ENCODE results near the gene FHIP1A. TPM values are rescaled to one million over a fixed set of nuclear protein-coding genes. Genes with fewer than 3 reads are reported as not detected.

The FHIP1A gene
- total RNA-seq, 3 donors from 2014 or later: 0.32 to 50.2 (median 22.3) TPM

DNA sequence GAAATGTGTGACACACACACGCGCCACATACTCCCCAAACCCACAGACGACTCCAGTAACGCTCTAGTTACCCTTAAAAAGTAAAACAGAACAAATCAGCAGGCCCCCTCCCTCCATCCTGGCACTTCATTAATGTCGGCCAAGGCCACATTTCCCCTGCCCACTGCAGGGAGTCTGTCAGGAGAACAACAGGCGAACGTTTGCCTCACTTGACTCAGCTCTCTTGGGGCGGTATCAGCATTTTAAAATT is 671 bp upstream of the FHIP1A start:
- Histone ChIP-seq H3K9me3 (no peaks in the 10 kb centered on the region), H3K36me3 (no peaks in the 10 kb centered on the region), H3K4me3 (peak overlapping the region; percentile 53 to 67 (median 64)), H3K4me1 (peaks cover 0 to 10% of the 10 kb centered on the region in 2 donors), H3K27ac (peak overlapping the region; percentile 93 to 96), H3K27me3 (no peaks in the 10 kb centered on the region)
- no peak for DNase-seq (ENCODE audit: low spot score in 2 of 2)
- no peak for TF ChIP-seq POLR2A (IDR thresholded peaks at IDR 0.05)
- no peak for TF ChIP-seq CTCF (IDR thresholded peaks at IDR 0.05)
- no peak for TF ChIP-seq POLR2AphosphoS5 (IDR thresholded peaks at IDR 0.05)
- intact Hi-C loops (cut with DNase I; ENCODE audit: low total_unique reads): no loop called here

DNA sequence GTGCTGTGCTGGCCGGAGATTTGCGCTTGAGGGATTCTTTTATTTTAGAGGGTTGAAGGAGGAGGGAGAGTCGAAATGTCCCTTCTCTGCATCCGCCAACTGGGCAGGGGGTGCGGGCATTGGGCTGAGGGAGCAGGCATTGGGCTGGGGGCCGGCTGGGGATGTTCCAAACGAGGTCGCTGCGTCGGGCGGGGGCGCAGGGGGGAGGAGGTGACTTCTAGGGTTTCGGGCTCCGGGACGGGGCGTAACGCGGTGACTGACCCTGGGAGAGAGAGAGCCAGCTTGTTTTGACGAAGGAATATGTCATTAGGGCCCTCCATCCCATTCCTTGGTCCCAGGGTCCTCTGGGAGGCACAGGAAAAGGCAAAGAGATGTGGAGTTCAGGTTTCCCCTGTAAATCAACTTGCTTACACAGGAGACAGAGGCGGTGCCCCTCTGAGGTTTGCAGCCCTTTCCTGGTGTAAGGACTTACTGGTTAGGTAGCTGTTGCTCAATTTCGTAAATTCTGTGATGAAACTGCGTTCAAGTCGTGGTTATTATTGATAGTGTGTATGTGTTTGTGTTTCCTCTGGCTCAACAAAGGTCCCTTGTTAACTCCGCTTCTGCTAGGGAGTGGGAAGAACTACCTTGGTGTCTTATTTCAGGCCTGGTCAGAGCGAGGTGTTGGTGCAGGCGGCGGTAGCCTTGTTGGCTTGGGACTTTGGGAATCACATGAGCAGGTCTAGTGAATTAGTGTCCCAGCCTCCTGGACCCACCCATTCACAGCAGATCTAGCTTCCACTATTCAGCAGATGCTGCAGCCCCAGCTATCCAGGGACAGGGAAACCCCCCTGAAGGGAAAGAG is 716 bp downstream of the FHIP1A start:
- Histone ChIP-seq H3K4me1 (peaks cover 0 to 10% of the 10 kb centered on the region in 2 donors), H3K36me3 (no peaks in the 10 kb centered on the region), H3K4me3 (peak overlapping the region; percentile 53 to 67 (median 64)), H3K9me3 (no peaks in the 10 kb centered on the region), H3K27me3 (no peaks in the 10 kb centered on the region), H3K27ac (peak overlapping the region; percentile 92 to 96)
- intact Hi-C loops (cut with DNase I; ENCODE audit: low total_unique reads): no loop called here
- peak in 1 of 2 donors; percentile 51 for DNase-seq (ENCODE audit: low spot score in 2 of 2)
- TF ChIP-seq POLR2AphosphoS5 (IDR thresholded peaks at IDR 0.05) (peak in 1 of 3 donors; percentile 6), POLR2A (IDR thresholded peaks at IDR 0.05) (no peak)

GRCh38 chr4:151415978-151416377 is 7.0 kb downstream of the FHIP1A start:
- Histone ChIP-seq H3K27ac (no peak overlapping the region), H3K4me1 (peaks cover 0 to under 1% of the 10 kb centered on the region in 2 donors), H3K36me3 (no peaks in the 10 kb centered on the region), H3K4me3 (no peak overlapping the region), H3K27me3 (no peaks in the 10 kb centered on the region), H3K9me3 (no peaks in the 10 kb centered on the region)
- intact Hi-C loops (cut with DNase I; ENCODE audit: low total_unique reads): no loop called here
- DNase-seq (ENCODE audit: low spot score in 2 of 2): no peak
- TF ChIP-seq POLR2AphosphoS5 (IDR thresholded peaks at IDR 0.05): no peak

DNA sequence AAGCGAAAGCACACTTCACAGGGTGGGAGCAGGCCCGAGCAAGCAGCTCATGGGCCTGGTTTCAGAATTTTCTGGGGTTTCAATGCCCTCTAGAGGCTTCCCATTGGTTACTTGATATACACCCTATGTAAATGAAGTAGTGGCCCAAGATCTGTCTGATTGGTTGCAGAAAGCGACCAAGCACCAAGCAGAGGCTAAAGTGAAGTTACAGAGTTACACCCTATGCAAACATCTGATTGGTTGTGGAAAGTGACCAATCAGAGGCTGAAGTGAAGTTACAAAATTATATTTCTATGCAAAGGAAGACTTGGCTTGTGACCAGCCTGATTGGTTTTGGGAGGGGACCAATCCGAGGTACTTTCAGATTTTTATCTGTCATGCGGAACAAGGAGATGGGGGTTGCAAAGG is 8.2 kb downstream of the FHIP1A start:
- TF ChIP-seq POLR2AphosphoS5 (IDR thresholded peaks at IDR 0.05) (no peak), POLR2A (IDR thresholded peaks at IDR 0.05) (no peak), CTCF (IDR thresholded peaks at IDR 0.05) (no peak)
- intact Hi-C loops (cut with DNase I; ENCODE audit: low total_unique reads): no loop called here
- H3K9me3 ChIP-seq: no peaks in the 10 kb centered on the region
- peak overlapping the region in 1 of 3 donors; percentile 21 for H3K4me3 ChIP-seq
- H3K27me3 ChIP-seq: no peaks in the 10 kb centered on the region
- no peak overlapping the region for H3K27ac ChIP-seq
- H3K4me1 ChIP-seq: no peaks in the 10 kb centered on the region
- no peaks in the 10 kb centered on the region for H3K36me3 ChIP-seq
- no peak for DNase-seq (ENCODE audit: low spot score in 2 of 2)

DNA sequence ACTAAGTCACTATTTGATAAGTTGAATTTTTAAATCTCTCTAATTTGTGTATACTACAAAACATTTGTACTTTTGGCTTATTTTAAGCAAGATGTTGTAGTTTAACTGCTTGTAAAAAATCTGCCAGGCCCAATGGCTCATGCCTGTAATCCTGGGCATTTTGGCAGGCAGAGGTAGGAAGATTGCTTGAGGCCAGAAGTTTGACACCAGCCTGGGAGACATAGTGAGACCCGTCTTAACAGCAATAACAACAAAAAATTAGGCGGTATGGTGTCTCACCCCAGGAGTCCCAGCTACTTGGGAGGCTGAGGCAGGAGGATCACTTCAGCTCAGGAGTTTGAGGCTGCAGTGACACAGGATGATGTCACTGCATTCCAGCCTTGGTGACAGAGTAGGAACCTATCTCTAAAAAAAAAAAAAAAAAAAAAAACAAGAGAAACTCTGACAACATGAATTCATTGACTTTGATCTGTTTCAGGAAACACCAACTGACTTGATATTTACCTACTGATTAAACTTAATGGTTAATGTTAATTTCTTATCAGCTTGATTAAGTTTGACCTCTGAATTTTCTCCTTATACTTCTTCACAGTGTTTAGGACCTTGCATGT is 8.9 kb downstream of the FHIP1A start:
- Histone ChIP-seq H3K27me3 (no peaks in the 10 kb centered on the region), H3K36me3 (no peaks in the 10 kb centered on the region), H3K4me3 (no peak overlapping the region), H3K4me1 (no peaks in the 10 kb centered on the region), H3K27ac (no peak overlapping the region), H3K9me3 (no peaks in the 10 kb centered on the region)
- intact Hi-C loops (cut with DNase I; ENCODE audit: low total_unique reads): no loop called here
- no peak for DNase-seq (ENCODE audit: low spot score in 2 of 2)
- no peak for TF ChIP-seq POLR2A (IDR thresholded peaks at IDR 0.05)
- no peak for TF ChIP-seq CTCF (IDR thresholded peaks at IDR 0.05)
- no peak for TF ChIP-seq POLR2AphosphoS5 (IDR thresholded peaks at IDR 0.05)

GRCh38 chr4:151418385-151418784 is 9.4 kb downstream of the FHIP1A start:
- intact Hi-C loops (cut with DNase I; ENCODE audit: low total_unique reads): no loop called here
- TF ChIP-seq POLR2AphosphoS5 (IDR thresholded peaks at IDR 0.05): no peak
- TF ChIP-seq CTCF (IDR thresholded peaks at IDR 0.05): no peak
- TF ChIP-seq POLR2A (IDR thresholded peaks at IDR 0.05): no peak
- Histone ChIP-seq H3K27me3 (no peaks in the 10 kb centered on the region), H3K4me3 (no peak overlapping the region), H3K4me1 (no peaks in the 10 kb centered on the region), H3K9me3 (no peaks in the 10 kb centered on the region), H3K27ac (no peak overlapping the region), H3K36me3 (no peaks in the 10 kb centered on the region)
- DNase-seq (ENCODE audit: low spot score in 2 of 2): no peak
